NCI-H1417 (cell line): Measurements from ENCODE around the gene HSD17B2.
"Not testable (repeated sequence)": the region's sequence is repeated elsewhere in the genome, so short reads cannot be mapped to it uniquely, and the experiment has no call there.

Experiments used
- DNase-seq, 3 experiments: peaks; one replicate each; lab custom pipeline; 2025; lab: John Stamatoyannopoulos, UW

HSD17B2 gene

DNA sequence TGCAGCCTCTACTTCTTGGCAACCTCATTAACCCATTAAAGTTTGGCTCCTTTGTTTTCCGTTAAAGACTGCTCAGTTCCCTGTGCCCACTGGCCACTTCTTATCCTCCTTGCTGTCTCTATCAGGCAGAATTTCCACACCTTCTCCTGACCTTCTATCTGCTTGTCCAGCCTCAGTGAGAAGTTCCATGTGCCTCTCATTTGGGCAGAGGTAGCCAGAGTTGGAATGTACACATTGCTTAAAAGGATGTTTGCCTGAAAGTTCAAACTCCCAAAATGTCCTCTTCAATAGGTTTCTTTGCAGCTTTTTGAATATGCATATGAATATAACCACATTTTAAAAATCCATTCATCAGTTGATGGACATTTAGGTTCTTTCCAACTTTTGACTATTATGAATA, 47.0 kb downstream of the HSD17B2 start:
- no peak for DNase-seq

DNA sequence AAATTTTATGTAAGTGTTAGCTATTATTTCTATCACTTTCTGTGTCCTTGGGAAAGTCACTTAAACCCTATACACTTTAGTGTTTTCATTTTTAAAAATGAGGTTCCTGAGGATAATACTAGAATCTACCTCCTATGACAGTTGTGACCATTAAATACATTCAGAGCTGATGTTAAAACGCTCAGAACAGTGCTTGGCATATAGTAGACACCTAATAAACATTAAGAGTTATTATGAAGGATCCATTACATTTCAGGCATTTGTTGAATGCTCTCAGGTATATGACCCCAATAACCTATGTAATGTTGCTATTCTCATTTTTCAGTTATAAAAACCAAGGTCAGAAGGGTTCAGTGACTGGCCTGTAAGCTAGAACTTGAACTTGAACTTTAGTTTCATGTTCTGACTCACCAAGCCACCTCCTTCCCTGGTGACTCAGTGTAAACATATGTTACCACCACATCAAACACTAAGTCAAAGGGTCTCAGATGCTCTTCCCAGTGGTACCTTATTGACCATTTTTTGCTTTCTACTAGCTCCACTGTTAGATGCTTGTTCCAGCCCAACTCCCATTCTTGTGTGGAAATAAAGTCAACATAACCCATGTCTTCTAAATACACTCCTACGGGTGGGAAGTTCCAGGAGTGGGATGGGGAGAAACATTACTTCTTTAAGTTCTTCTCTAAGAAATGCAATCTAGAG, 47.6 kb downstream of the HSD17B2 start:
- no peak for DNase-seq

DNA sequence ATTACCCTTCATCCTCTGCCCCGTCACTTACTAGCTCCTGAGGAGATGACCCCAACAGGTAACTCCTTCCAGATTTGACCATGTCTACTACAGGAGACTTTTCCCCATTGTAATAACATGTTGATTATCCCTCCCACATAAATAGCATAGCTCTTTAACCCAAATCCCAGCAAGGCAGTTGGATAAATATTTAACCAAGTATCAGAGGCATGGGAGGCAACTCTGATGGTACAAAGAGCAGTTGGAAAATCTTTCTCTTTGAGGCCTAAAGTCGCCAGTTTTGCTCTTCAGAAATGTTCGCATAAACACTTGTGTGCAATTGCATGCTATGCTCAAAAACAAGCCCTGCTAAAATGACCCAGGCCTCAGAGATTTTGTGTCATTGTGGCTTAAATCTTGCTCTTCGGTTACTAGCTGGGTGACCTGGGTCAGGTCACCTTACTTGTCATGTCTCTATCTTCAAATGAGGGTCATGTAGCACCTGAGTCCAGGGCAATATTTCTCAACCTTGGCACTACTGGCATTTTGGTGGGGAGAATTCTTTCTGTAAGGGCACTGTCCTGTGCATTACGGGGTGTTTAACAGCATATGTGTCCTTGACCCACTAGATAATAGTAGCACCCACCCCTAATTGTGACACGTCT, 48.8 kb downstream of the HSD17B2 start:
- DNase-seq = no peak

DNA sequence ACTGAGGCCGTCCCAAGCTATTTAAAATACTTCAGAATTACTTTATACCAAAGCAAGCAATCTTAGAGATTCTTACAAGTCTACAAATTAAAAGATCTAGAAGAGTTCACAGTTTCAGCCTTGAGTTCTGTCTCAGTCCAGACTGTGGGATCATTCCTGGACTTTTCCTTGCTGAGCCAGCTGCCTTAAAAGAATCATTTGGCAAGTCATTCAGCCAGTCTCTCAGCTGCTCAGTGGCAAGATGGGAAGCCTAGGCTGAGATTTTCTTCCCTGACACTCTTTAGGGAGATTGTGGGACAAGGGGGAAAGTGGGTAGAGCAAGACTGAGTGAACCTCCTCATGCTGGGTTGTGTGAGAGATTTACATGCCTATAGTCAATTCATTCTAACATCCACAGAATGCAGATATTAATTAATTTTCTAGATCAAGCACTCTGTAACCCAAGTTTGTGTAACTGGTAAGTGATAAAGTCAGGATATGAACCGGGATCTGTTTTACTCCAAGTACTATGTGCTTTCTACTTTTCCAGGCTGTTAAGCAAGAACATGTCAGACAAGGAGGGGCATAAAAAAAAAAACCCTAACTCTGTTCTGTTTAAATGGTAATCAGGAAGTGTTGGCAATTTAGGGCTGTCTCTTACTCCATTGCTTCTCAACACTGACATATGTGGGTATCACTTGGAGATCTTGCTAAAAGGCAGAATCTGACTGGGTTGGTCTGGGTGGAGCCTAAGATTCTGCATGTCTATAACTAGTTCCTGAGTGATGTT, 50.1 kb downstream of the HSD17B2 start:
- DNase-seq = no peak

DNA sequence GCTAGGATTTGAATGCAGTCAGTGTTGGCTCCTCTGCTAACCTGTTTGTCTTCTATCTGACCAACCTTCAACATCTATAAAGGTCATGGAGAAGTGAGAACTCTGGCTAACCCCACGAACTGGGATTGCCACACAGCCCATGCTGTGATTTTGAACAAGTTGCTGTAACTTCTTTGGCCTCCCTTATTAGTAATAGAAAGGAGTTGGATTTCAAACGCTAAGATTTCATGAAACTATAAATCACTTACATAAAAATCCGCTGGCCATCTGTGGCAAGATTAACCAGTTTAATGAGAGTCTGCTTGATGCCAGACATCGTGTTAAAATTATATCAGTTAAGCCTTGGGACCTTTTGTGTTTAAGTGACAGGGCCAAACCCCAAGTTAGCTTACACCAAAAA, 53.4 kb downstream of the HSD17B2 start:
- DNase-seq = no peak

DNA sequence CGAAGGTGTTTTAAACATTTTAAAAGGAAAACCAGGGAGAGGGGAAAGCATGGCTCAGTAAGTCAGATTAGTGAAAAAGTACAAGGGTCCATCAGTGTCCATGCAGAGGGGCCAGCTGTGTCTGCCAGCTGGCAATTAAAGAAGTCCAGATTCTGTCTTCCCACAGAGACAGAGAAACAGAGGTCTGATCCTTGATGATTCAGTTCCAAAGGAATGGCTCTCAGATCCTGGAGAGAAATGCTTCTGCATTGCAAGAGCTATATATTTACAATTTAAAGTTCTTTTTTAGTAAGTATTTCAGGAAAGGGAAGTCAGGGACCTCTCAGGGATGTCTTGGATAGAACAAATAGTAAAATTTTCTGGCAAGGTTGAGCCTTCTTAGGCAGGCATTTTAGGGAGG, 56.2 kb downstream of the HSD17B2 start:
- DNase-seq = no peak

DNA sequence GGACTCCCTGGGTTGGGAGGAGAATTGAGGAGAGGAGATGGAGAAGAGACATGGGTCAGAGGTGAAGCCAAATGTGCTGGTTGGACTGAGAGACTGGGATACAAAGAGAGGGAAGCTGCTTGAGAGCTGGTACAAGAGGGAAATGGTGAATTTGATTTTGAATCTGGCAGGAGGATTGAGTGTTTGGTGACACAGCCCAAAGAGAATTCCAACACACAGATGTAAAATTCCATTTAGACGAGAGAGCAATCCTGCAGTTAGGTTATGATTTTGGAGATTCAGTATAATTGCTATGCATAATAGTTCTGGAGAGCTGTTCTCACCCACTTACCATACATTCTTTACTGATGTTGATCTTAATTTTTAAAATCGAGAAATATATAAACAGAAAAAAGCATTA, 57.7 kb downstream of the HSD17B2 start:
- DNase-seq = no peak

DNA sequence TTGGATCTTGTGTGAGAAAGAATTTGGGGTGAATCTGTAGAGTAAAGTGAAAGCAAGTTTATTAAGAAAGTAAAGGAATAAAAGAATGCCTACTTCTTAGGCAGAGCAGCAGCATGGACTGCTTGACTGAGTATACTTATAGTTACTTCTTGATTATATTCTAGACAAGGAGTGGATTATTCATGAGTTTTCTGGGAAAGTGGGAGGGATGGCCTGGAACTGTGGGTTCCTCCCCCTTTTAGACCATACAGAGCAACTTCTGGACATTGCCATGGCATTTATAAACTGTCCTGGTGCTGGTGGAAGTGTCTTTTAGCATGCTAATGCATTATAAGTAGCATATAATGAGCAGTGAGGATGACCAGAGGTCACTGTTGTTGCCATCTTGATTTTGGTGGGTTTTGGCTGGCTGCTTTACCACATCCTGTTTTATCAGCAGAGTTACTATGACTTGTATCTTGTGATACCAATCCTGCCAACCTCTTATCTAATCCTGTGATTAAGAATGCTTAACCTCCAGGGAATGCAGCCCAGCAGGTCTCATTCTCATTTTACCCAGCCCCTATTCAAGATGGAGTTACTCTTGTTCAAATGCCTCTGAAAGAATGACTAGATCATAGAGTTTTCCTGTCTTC, 58.7 kb downstream of the HSD17B2 start:
- DNase-seq = no peak

DNA sequence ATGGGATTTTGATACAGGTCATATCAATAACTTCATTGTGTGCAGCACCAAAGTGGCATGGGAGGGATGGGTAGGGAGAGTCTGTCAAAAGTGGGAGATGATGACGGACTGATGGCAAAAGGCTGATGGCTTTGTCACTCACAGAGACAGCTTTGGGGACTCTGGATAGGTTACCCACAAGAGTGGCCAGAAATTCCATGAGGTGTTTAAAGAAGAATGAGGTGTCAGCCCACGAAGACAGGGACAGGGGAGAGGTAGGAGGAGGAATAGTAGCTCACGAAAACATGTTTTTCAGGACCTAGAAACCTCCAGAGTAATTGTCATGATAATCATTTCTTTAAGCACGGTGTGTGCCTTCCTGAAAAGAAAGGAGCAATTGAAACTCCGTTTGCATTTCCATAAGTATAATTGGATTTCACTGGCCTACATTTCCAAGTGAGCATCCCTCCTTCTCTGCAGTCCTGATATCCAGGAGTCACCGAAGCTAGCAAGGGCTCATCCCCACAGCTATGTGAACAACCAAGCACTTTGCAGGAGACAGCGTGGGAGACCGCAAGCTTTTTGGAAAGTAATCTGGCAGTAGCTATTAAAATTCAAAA, 60.0 kb downstream of the HSD17B2 start:
- no peak for DNase-seq

DNA sequence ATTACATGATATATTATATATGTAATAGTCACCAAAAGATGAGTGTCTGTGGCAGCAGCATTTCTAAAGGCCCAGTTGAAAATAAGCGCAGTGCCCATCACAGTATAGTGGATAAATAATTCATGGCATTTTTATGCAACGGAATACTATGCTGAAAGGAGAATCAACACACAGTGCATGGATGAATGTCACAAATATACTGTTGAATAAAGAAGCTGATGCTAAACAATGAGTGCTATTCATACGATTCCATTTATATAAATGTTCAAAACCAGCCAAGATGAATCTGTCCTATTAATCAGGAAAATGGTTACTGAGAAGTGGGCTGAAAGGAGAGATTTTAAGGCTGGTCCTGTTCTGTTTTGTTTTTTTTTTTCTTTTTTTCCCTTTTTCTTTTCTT, 61.6 kb downstream of the HSD17B2 start:
- DNase-seq = no peak

DNA sequence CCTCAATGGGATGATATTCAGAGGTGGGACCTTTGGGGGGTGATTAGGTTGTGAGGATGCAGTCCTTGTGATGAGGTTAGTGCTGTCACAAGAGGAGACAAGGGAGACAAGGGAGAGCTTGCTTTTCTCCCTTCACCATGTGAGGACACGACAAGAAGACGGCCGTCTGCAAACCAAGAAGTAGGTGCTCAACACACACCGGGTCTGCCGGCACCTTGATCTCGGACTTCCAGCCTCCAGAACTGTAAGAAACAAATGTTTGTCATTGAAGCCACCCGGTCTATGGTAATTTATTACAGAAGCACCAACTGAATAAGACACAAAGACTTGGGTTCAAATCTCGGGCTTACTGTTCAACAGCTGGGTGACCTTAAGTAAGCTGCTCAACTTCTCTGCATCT, 70.1 kb downstream of the HSD17B2 start:
- no peak for DNase-seq

DNA sequence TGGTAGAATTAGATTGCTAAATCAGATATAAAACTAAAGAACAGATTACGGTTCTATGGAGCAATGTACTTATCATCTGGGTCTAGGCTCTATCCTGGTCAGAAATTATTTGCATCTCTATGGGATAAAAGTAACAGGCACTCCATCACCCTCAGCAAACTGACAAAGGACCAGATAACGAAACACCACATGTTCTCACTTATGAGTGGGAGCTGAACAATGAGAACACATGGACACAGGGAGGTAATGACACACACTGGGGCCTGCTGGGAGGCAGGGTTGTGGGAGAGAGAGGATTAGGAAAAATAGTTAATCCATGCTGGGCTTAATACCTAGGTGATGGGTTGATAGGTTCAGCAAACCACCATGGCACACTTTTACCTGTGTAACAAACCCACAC, 73.0 kb downstream of the HSD17B2 start:
- DNase-seq = peak in 1 of 3 experiments; percentile 3

DNA sequence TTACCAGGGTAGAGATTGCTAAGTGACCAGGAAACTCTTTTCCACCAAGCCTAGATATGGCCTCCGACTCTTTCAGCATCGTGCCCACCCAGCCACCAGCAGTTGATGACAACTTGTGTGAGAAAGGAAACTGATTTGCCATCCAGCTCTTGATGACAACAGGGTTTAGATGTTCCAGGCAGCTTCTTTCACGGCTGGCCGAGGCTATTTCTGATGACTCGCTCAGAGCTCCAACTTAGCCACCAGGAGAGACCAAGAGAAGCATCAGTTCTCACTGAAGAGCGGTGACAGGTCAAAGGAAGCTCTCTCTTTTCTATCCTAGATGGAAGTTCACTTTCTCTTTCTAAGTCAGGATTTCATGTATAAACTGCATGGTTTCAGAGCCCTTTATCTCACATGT, 73.7 kb downstream of the HSD17B2 start:
- DNase-seq = no peak

DNA sequence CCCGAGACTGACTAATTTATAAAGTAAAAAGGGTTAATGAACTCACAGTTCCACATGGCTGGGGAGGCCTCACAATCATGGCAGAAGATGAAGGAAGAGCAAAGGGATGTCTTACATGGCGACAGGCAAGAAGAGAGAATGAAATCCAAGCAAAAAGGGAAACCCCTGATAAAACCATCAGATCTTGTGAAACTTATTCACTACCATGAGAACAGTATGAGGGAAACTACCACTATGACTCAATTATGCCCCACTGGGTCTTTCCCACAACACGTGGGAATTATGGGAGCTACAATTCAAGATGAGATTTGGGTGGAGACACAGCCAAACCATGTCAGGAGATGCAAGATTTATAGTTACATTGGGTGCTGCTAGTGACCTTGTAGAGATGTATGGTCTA, 74.2 kb downstream of the HSD17B2 start:
- not testable (repeated sequence) for DNase-seq

DNA sequence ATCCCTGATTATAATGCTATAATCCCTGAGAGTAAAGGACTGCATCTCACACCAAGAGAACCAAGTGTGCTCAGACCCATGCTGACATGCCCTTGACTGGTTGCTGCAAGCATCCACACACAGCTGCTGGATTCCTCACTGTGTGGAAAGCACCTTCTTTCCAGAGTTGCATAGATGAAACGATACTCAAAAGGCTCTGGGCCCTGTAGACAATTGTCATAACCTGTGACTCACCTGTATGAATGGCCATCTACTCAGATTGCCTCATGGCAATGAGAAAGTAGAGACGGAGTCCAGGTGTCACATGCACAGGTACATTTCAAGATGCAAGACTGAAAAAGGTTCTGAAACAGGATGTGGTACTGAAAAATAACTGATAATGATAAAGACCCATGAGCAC, 76.9 kb downstream of the HSD17B2 start:
- DNase-seq = no peak

DNA sequence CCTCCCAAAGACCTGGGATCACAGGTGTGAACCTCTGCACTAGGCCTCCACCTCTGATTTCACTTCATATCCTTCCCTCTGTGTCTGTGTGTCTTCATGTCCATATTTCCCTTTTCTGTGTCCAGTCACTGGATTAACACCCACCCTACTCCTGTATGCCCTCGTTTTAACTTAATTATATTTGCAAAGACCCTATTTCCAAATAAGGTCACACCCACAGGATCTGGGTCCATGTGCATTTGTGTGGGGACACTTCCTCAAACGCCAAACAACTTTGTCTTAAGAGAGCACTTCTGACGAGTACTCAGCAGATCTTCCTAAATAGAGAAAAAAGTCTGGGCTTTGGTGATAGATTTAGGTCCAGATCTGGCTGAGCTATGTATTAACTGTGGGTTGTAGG, 78.7 kb downstream of the HSD17B2 start:
- no peak for DNase-seq

DNA sequence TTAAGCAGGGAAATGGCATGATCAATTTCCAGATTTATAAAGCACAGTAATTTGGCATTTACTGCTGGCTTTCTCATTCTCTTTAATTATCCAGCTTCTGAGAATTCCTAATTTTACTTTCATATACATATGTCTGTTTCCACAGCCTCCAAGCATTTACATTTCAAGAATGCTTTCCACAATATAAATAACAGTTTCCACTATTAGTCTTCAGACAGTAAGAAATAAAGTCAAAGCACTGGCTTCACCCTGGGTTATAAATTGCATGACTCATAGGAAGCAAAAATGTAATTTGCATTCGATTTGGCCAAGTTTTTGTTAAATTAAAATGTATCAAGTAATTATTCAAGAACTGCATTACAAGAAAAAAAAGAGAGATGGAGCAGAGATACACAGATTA, 81.5 kb downstream of the HSD17B2 start:
- DNase-seq = no peak

DNA sequence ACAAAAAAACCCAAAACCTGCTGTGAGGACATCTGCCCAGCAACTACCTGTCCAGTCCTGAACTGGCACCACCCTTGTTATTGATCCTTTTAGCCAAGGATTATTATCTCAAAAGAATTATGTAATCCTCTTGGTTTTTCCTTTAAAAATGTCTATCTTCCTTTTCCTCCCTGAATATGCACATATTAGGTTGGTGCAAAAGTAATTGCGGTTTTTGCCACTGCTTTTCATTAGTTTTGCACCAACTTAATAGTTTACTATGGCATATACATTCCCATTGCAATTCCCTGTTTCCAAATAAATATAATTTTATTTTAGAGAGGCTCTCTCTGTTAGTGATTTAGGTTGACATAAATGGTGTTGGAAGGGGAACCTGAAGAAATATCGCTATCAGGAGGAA, 83.7 kb downstream of the HSD17B2 start:
- no peak for DNase-seq

DNA sequence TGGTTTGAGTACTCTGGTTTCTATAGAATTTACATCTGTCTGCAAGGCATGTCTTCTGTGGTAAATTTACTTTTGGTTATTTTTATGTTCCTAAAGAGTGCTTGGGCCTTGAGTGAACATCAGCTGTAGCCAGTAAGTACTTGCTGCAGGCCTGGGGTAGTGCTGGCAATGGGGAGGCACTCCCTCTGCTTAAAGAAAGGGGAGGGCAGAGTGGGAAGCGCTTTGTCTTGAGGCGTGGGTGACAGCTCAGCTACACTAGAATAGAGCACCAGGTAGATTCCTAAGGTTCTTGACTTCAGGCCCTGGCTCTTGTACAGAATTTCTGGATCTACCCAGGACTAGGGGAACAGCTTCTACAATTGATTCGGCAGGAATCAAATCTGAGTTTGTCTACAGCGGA, 84.4 kb downstream of the HSD17B2 start:
- DNase-seq = peak in 1 of 3 experiments; percentile 72

DNA sequence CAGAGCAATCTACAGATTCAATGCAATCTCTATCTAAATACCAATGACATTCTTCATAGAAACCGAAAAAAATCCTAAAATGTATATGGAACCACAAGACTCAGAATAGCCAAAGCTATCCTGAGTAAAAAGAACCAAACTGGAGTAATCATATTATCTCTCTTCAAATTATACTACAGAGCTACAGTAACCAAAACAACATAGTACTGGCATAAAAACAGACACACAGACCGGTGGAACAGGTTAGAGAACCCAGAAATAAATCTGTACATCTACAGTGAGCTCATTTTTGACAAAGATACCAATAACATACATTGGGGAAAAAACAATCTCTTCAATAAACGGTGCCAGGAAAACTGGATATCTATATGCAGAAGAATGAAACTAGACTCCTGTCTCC, 89.6 kb downstream of the HSD17B2 start:
- DNase-seq = no peak

DNA sequence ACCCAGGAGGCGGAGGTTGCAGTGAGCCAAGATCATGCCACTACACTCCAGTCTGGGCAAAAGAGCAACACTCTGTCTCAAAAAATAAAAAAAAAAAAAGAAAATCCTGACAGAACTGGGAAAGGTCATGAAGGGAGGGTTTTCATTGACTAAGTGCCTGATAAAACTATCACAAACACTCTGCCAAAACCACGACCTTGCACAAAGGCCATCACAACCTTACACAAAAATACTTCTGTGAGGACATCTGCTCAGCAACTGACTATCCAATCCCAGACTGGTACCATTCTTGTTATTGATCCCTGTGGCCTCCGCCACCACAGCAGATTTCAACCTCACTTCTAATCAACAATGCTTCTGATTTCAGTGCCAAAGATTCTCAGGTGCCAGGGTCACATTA, 94.8 kb downstream of the HSD17B2 start:
- no peak for DNase-seq

DNA sequence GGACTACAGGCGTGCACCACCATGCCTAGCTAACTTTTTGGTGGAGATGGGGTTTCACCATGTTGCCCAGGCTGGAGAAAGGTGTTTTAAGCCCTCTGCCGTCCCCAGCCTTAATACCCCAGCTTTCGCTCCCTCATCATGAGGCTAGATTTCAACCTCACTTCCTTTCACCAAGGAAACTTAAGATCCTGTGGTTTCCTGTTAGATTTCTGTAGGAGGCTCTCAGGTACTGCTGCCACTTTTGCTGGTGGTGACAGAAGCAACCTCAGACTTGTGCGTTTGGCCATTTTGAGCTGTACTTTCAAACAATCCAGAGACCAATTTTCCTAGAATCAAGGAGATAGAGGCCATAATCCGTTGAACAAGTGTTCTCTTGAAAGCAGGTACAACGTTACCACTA, 98.7 kb downstream of the HSD17B2 start:
- DNase-seq = no peak
